ENCODE data around the gene GPR50.
A peak's percentile ranks its signal among the peaks of the same experiment; 100 is the strongest.

GPR50 gene

DNA sequence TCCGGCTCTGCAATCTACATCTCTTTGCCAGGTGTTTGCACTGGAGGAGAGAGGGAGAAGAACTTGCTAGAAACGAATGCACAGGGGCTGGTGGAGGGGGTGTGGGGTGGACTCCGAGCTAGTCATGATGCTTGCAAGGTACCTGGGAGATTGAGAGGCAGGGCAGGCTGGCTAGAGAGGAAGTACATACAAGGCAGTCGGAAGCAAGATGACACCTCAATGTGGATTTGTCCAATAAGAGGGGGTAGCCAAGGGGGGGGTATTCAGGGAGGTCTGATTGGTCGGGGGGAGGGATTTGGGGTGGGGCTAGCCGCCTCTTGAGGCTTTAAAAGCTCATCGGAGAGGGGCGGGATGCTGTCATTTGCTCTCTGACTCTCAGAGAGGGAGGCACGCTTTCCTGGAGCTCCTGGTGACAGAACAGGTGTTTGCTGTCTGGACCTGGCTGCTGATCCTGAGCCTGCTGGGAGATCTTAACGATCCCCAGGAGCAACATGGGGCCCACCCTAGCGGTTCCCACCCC is at the start of gene GPR50:
GPR50 (plus strand) TSS at position 354 of the 520 bp plus-strand sequence; CDS start at position 492, 138 bp downstream.
- H3K4me3 ChIP-seq (ENCODE audit: low read depth, low read length), result no peak within 1 kb of the TSS
- DNase-seq (ENCODE audit: low read depth), result no peak

DNA sequence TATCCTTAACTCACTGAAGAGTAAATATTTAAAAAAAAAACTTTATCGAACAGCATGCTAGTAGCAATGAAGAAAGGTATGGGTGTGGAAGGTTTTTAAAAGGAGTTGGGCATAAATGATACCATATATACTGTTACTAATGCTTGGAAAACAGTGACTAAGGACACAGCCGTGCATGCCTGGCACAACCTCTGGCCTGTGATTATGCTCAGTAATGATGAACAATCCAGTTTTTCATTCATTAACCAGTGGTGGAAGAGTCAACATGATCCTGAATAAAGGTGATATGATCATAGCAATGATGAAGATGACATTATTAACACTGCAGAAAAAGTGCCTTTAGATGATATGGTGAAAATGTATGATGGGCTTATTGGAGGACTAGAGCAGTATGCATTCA is 43.9 kb upstream of the GPR50 start:
- TF ChIP-seq, protein P1, sequence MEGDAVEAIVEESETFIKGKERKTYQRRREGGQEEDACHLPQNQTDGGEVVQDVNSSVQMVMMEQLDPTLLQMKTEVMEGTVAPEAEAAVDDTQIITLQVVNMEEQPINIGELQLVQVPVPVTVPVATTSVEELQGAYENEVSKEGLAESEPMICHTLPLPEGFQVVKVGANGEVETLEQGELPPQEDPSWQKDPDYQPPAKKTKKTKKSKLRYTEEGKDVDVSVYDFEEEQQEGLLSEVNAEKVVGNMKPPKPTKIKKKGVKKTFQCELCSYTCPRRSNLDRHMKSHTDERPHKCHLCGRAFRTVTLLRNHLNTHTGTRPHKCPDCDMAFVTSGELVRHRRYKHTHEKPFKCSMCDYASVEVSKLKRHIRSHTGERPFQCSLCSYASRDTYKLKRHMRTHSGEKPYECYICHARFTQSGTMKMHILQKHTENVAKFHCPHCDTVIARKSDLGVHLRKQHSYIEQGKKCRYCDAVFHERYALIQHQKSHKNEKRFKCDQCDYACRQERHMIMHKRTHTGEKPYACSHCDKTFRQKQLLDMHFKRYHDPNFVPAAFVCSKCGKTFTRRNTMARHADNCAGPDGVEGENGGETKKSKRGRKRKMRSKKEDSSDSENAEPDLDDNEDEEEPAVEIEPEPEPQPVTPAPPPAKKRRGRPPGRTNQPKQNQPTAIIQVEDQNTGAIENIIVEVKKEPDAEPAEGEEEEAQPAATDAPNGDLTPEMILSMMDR (IDR thresholded peaks at IDR 0.05; ENCODE audit: control insufficient read depth, extremely low read depth, insufficient read depth), result no peak
- no peak for DNase-seq (ENCODE audit: low read depth)

More for the DNA sequence above, at the start of gene GPR50:
- TF ChIP-seq, protein P1 (IDR thresholded peaks at IDR 0.05; ENCODE audit: control insufficient read depth, extremely low read depth, insufficient read depth), result no peak

DNA sequence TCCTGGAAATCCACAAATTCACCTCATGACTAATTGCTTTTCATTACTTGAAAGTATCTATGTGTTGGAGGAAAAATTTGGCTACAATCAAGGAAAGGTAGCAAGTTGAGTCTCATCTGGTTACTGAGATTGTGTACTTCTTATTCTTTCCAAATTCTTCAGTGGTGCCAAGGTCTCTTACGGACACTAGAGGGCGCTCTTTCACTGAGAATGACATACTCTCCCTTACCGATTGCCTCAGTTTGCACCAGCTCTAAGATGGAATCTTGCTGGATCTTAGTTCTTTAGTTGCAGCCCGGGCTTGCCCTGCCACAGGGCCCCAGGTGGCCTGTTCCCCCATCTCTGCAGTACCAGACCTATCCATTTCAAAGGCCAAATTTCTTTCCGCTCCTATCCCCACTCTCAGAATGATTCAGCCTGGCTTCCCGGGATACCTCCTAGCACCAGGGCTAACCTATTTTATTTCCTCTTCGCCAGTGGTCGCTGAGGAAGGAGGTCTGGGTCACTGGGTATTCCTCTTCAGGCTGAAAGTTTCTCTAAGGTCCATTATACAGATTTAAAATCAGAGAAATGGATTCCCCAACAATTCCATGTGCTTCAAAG is 24.6 kb upstream of the GPR50 start:
- H3K4me3 ChIP-seq (ENCODE audit: low read depth, low read length), result no peak overlapping the region
- TF ChIP-seq, protein P1 (IDR thresholded peaks at IDR 0.05; ENCODE audit: control insufficient read depth, extremely low read depth, insufficient read depth), result peak; percentile 58
- peak; percentile 3 for DNase-seq (ENCODE audit: low read depth)

More for the DNA sequence above, 43.9 kb upstream of the GPR50 start:
- no peak overlapping the region for H3K4me3 ChIP-seq (ENCODE audit: low read depth, low read length)

DNA sequence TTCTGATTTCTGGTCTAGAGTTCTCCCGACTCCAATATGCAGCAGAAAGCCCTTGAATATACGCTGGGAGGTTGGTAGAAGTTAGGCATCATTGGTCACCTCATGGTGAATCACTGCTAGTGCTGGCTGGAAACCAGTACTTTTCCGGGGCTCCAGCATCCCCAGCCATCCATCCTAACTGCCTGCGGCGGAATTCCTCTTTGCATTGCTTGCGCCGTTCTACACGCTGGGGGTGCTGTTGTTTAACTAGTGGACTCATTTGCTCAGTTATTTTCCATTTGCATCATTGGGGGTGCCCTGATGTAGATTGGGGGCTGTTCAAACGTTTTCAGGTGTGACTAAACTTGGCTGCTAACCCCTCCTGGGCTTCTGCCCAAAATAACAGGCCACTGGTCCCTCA is 23.3 kb upstream of the GPR50 start:
- H3K4me3 ChIP-seq (ENCODE audit: low read depth, low read length), result no peak overlapping the region
- DNase-seq (ENCODE audit: low read depth), result no peak
- TF ChIP-seq, protein P1 (IDR thresholded peaks at IDR 0.05; ENCODE audit: control insufficient read depth, extremely low read depth, insufficient read depth), result peak; percentile 53

DNA sequence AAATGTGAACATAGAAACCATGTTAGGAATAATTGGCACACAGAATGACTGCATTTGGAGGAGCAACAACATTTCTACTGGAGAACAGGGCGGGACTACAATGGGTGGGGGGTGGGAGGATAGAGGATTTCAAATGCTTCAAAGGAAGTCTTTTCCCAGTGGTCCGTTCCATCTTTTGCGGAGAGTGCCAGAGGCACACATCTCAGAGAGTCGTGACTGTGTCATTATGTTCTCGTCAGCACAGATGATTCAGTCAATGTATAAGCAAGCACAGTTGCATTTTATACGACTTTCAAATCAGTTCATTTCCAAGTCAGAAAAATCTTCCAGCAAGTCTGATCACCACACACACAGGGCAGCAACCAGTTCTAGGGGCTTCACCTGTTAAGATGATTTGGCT is 22.7 kb upstream of the GPR50 start:
- DNase-seq (ENCODE audit: low read depth), result no peak
- no peak overlapping the region for H3K4me3 ChIP-seq (ENCODE audit: low read depth, low read length)
- TF ChIP-seq, protein P1 (IDR thresholded peaks at IDR 0.05; ENCODE audit: control insufficient read depth, extremely low read depth, insufficient read depth), result no peak

DNA sequence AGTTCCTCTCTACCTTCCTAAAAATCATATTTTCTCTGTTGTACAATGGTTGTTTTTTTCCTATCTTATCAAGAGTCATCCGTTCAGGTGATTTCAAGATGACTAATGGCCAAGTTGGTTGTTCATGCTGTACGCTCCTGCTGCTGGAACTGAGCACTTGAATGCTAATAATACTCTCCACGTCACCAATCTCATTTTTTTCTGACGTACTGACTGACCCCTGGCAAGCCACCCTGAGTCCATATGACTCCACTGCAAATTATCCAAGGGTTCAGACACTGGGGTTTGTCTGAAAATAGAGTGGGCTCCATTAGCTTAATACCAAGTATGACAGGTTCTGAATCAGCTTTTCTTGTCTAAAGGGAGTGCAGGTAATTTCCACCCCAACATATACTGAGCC is 21.1 kb upstream of the GPR50 start:
- TF ChIP-seq, protein P1 (IDR thresholded peaks at IDR 0.05; ENCODE audit: control insufficient read depth, extremely low read depth, insufficient read depth), result no peak
- no peak for DNase-seq (ENCODE audit: low read depth)
- H3K4me3 ChIP-seq (ENCODE audit: low read depth, low read length), result no peak overlapping the region

DNA sequence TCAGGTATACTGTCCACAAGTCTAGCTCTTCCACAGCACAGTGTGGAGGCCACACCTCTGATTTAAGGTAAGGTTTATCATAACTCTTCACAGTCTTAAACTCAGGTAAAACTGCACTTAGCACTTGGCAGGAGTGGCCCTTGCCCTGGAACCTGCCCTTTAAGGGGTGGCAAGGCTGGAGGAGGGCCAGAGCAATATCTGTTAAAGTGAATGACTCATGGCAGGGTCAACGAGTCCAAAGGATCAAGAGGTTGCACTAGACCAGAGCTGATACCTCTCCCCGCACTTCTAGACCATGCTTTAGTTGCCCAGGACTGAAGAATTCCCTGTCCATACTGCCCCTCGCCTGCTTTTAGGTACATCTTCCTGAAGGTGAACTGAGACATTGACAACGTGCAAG is 14.7 kb upstream of the GPR50 start:
- no peak overlapping the region for H3K4me3 ChIP-seq (ENCODE audit: low read depth, low read length)
- TF ChIP-seq, protein P1 (IDR thresholded peaks at IDR 0.05; ENCODE audit: control insufficient read depth, extremely low read depth, insufficient read depth), result no peak
- no peak for DNase-seq (ENCODE audit: low read depth)

Measured in LNCaP clone FGC (cell line).